GM18867 (cell line): ENCODE measurements around the gene ZNF785.
"Not testable (repeated sequence)": the region's sequence is repeated elsewhere in the genome, so short reads cannot be mapped to it uniquely, and the experiment has no call there.

ENCODE experiments used
- ATAC-seq: cut with Tn5 transposase; IDR thresholded peaks from one replicate; pipeline ENCODE4 v1.9.1; 2021; ENCODE audit warnings: mild to moderate bottlenecking, moderate library complexity; ENCODE audit not compliant: unreplicated experiment

The ZNF785 gene

DNA sequence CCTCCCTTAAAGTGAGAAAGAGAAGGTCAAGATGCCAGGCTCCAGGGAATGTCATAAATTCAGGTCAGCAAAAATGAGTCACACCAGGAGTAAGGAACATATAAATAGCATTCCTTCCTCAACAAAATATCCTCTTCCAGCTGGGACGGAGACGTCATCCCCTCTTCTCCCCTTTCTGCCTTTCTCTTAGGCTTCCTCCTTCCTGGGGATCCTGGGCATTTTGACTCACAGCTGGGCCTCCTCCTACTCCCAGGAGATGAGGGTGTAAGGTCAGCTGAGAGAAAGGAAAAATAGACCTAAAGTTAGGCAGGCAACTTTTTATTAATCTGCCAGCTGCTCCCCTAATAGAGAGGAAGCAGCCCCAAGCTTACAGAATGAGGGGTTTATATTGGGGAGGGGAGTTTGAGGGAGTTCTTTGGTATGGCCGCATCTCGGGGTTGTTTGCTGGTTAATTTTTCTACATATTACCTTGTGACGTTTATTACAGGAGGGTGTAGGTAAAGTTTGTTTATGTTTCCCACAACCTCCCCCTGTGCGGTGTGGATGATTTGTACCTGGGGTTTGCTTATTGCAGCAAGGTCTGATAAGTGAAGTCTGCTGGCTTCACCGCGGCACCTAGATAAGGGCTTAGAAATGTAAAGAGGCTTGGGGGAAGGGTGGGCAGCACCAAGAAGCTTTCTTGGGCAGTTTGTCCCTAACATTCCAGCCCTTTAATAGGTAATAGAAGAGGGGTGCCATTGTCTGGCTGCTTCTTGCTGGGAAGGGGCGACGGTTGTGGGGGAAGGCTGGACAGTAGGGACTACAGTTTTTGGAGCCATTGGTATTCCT lies 43.8 kb downstream of the ZNF785 start:
- ATAC-seq = no peak

- not testable (repeated sequence) for ATAC-seq
Observed at GRCh38 chr16:30540916-30541464, 44.5 kb downstream of the ZNF785 start.

- ATAC-seq = not testable (repeated sequence)
Observed at GRCh38 chr16:30539986-30540526, 45.4 kb downstream of the ZNF785 start.

- no peak for ATAC-seq
Observed at GRCh38 chr16:30539000-30539964, 46.2 kb downstream of the ZNF785 start.

GRCh38 chr16:30536391-30537024 lies 49.0 kb downstream of the ZNF785 start:
- not testable (repeated sequence) for ATAC-seq

- ATAC-seq = no peak
Observed at GRCh38 chr16:30535777-30536190, 49.7 kb downstream of the ZNF785 start.

DNA sequence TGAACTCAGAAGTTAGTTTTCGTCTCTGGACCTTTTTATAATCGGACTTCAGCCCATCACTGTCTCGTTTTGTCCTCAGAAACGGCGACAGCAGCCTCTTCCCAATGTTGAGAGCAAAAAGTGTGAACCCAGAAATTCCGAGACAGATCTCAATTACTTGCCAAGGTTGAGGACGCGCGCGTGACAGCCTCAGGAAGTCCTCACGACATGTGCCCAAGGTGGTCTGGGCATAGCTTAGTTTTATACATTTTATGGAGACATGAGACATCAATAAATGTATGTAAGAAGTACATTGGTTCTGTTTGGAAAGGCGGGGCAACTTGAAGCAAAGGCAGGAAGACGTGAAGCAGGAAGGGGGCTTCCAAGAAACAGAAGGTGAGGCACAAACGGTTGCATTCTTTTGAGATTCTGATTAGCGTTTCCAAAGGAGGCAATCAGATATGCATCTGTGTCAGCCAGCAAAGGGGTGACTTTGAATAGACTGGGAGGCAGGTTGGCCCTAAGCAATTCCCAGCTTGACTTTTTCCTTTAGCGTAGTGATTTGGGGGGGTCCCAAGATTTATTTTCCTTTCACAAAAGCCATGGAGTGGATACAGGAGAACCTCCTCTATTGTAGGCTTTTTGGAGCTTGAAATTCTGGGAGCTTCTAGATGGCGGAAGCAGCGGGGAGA lies 50.3 kb downstream of the ZNF785 start:
- peak; percentile 3 for ATAC-seq

DNA sequence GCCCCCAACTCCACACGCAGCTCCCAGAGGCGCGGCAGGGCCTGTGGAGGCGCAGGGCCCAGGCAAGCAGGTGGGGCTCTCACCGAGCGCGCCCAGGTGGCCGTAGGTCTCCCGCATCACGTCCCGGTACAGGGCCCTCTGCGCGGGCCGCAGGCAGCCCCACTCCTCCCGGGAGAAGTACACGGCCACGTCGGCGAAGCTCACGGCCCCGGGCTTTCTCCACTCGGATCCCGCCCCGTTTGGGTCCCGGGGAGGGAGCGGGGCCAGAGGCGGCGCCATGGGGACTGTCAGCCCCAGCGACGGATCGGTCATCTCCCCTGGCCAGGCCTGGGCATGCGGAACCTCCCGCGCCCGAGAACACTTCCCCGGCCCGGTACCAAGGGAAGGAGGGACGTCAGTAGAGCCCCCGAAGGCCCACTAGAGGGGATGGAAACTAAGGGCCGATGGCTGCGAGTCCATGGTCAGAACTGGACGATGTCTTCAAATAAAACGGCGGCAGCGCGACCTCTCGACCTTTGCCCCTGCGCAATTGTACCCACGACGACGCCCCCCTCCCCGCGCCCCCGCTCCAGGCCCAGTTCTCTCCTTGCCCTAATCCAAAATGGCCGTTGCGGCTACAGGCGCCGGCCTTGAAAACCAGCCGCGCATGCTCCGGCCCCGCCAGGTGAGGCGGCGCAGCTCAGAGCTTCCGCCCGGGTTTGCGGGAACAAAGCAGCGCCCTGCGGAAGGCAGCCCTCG lies 51.0 kb downstream of the ZNF785 start, which contains the start of gene ZNF747:
ZNF747 (minus strand) TSS at position 491 of the 738 bp plus-strand sequence; CDS start at position 312, 179 bp downstream.
- peak; percentile 70 for ATAC-seq

GRCh38 chr16:30533748-30534367 lies 51.6 kb downstream of the ZNF785 start:
- peak; percentile 23 for ATAC-seq

DNA sequence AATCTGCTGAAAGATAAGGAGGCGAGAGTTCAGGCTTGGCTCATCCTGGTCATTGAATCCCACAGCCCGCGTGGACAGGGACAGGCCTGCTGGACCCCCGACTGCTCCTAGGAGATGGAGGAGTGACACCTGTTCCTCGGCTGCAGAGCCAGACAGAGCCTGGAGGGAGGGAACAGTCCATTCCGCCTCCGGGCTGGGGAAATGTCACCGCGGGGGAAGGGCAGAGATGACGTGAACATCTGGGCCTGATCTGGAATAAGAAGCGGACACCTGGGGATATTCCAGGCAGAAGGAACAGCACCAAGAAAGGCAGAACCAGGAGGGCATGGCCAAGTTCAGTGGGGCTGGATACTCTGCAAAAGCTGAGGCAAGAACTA lies 52.4 kb downstream of the ZNF785 start:
- no peak for ATAC-seq

GRCh38 chr16:30532285-30533145 lies 53.0 kb downstream of the ZNF785 start:
- no peak for ATAC-seq
